GM19043 (cell line): ENCODE measurements around the gene CCR4.
A peak's percentile ranks its signal among the peaks of the same experiment; 100 is the strongest.
"Not testable (repeated sequence)": the region's sequence is repeated elsewhere in the genome, so short reads cannot be mapped to it uniquely, and the experiment has no call there.

ENCODE experiments used
- ATAC-seq: cut with Tn5 transposase; IDR thresholded peaks from one replicate; pipeline ENCODE4 v1.9.1; 2021; ENCODE audit warnings: low read depth; ENCODE audit not compliant: unreplicated experiment

CCR4 gene

DNA sequence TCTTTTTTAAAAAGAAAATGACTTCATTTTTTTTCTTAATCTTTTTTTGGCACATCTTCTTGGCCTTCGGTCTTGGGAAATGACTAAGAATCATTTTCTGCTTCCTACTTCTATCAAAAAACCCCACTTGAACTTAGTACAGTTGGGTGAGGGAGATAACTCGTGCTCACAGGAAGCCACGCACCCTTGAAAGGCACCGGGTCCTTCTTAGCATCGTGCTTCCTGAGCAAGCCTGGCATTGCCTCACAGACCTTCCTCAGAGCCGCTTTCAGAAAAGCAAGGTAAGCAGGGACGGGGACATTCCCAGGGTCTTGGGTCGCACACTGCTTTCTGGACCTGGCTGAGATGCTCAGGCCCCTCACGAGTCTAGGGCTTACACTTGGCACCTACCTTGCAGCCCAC is at the start of gene CCR4:
Gene CCR4, plus strand, starts transcription at position 235 of the 402 bp plus-strand sequence. CDS start 1,779 bp downstream, outside the sequence.
- no peak for ATAC-seq

DNA sequence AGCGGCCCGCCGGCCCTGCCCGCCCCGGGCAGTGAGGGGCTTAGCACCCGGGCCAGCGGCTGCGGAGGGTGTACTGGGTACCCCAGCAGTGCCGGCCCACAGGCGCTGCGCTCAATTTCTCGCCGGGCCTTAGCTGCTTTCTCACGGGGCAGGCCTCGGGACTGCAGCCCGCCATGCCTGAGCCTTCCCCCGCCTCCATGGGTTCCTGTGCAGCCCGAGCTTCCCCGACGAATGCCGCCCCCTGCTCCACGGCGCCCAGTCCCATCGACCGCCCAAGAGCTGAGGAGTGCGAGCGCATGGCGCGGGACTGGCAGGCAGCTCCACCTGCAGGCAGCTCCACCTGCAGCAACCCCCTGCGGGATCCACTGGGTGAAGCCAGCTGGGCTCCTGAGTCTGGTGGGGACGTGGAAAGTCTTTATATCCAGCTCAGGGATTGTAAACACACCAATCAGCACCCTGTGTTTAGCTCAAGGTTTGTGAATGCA is 48.5 kb upstream of the CCR4 start:
- not testable (repeated sequence) for ATAC-seq

DNA sequence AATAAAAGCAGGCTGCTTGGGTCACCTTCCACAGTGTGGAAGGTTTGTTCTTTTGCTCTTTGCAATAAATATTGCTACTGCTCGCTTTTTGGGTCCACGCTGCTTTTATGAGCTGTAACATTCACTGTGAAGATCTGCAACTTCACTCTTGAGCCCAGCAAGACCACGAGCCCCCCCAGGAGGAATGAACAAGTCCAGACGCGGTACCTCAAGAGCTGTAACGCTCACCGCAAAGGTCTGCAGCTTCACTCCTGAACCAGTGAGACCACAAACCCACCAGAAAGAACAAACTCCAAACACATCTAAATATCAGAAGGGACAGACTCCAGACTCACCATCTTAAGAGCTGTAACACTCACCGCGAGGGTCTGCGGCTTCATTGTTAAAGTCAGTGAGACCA is 47.5 kb upstream of the CCR4 start:
- no peak for ATAC-seq

DNA sequence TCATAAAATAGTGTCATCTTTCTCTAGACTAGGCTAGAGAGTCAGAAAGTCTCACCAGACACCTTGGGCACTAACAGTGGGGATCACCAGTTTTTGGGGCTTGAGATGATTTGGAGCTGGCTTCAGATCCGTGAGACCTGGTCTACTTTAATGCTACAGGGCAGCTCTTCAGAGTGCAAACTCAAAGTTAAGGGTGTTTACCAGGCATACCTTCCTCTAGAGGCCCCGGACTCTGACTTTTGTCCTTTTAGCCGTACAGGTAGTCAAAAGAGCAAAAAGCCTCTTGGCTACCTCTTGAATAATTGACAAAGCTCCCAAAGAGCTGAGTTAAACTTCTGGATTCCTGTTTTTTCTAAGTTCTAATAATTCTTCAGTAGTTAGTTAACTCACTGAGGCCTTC is 41.4 kb upstream of the CCR4 start:
- no peak for ATAC-seq

DNA sequence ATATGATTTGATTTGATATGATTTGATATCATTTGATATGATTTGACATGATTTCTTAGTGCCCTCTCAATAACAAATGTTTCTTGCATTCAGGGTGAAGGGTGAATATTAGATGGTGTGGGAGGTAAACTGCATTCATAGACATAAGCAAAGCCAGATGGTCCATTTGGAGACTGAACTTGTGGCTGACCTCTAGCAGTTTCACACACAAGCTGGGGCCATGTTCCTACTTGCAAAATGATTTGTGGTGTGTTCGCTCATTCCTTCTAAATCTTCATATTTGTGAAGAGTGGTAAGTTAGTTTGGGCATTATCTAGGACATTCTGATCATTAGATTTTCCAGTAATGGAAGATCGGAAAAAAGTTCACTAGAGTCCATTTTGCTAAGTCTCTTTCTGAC is 40.5 kb upstream of the CCR4 start:
- ATAC-seq = no peak

DNA sequence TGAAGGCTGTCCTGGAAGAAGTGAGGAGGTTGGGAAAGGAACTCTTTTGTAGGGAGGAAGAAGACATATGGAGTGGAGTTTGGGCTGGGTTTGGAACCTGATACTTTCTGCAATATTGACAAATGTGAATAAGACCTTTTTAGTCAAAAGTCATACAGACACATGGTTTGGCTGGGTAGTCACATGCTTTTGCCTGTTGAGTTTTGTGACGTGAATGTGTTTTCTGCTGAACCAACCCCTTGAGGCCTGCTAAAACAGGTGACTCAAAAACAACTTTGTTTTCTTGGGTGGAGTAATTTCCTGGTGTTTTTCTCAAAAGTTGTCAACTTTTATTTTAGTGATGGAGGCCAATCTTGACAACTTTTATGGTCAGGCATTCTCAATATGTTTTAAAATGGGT is 39.4 kb upstream of the CCR4 start:
- ATAC-seq = no peak

DNA sequence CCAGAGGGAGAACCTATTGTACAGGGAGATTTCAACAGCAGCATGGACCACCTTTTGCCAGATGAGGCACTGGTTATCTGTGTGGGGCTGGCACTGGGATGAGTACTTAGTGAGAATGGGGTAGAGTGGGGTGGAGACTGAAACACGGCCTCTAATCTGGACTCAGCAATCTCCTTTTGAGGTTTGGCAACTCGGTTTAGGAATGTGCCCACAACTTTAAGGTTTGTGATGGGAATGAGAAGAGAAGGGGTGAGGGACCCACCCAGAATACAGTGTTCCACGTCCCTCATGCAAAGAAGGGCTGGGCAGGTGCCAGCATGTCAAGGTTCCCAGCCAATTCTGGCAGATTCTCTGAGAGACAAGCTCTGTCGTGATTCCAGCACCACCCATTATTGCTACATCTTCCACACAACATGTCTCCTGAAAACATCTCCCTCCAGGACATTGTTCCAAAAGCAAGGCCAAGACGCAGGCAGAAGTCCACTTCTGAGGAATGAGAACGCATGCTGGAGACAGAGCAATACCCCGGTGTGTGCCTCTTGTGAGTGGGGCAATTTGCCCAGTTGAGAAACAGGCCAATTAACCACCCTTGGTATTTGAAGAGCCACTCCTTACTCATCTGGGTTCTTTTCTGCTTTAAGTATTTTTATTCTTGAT is 37.5 kb upstream of the CCR4 start:
- ATAC-seq = no peak

DNA sequence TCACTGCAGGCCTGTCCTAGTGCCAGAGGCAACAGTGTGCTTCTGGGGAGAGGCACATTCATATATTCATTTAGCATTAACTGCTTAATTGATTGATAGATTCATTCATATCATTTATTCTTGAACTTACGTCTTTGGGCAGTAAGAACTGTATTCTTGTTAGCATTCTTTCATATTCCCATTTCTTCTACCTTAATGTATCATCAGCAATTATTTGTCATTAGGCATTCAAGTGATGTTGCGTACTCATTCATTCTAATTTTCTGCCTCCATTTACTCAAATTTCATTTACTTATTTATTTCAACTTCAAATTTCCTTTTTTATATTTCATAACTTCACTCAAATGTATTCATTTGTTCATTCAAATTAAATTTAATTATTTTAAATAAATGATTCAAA is 31.5 kb upstream of the CCR4 start:
- ATAC-seq = no peak

DNA sequence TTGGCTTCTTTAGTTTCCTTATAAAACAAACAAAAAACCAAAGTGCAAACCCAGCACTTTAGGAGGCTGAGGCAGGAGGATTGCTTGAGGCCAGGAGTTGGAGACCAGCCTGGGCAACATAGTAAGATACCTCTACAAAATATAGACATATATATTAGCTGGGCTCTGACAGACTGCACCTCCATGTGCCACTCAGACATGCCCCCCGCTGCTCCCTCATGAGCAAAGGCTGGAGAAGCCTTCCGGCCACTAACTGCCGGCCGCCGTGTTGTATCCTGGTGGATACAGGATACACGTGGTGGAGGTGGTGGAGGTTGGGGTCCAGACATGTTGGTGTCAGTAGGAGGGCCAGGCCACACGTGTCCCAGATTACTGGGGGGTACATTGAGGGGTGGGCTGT is 29.4 kb upstream of the CCR4 start:
- ATAC-seq = no peak

DNA sequence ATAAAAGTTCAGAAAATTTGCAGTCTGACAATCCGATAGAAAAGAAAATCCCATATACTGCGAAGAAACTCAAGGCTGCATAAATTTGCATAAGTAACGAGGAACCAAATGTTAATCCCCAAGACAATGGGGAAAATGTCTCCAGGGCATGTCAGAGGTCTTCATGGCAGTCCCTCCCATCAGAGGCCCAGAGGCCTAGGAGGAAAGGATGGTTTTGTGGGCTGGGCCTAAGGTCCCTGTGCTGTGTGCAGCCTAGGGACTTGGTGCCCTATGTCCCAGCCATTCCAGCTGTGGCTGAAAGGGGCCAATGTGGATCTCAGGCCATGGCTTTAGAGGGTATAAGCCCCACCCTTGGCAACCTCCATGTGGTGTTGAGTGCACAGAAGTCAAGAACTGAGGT is 21.3 kb upstream of the CCR4 start:
- ATAC-seq = no peak

DNA sequence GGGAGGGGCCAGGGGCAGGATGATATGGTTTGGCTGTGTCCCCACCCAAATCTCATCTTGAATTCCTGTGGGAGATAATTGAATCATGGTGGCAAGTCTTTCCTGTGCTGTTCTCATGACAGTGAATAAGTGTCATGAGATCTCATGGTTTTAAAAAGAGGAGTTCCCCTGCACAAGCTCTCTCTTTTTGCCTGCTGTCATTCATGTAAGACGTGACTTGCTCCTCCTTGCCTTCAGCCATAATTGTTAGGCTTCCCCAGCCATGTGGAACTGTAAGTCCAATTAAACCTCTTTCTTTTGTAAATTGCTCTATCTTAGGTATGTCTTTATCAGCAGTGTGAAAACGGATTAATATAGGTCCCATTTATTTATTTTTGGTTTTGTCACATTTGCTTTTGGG is 20.2 kb upstream of the CCR4 start:
- not testable (repeated sequence) for ATAC-seq

DNA sequence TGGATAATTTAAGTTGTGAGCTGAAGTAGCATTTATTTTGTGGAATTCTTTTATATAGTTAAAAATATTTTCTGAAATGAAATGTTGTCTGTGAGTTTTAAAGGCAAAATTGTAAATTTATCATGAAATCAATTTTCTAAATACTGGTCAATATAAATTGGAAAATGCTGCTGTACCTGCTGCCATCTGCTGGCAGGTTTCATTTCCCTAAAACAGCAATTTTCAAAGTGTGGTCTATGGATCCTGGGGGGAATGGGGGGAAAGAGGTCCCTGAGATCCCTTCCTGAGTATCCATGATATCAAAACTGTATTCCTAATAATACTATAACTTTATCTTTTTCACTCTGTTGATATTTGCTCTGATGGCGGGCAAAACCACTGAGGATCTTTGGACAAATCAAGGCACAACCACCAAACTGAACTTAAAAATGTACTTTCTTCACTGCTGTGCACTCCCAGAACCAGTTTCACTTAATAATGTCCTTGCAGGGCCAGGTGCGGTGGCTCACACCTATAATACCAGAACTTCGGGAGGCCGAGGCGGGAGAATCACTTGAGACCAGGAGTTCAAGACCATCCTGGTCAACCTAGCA is 17.2 kb upstream of the CCR4 start:
- no peak for ATAC-seq

DNA sequence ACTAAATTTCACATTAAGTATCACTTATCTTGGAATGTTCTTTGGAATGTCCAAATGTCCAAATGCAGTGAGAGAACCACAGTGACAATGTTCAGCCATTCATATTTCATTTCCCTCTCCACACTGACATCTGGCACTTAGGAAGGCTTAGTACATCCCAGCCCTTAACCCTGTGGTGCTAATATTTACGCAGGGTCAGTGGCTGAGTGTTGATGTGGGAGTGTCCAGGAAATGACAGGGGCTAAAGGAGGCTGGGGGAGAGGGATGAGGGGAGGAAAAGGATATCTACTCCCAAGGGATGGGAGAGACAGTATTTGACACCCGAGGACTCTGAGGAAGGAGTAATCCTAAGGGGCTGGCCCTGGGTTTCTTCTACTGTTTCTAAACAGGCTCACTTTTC is 14.1 kb upstream of the CCR4 start:
- ATAC-seq = no peak

DNA sequence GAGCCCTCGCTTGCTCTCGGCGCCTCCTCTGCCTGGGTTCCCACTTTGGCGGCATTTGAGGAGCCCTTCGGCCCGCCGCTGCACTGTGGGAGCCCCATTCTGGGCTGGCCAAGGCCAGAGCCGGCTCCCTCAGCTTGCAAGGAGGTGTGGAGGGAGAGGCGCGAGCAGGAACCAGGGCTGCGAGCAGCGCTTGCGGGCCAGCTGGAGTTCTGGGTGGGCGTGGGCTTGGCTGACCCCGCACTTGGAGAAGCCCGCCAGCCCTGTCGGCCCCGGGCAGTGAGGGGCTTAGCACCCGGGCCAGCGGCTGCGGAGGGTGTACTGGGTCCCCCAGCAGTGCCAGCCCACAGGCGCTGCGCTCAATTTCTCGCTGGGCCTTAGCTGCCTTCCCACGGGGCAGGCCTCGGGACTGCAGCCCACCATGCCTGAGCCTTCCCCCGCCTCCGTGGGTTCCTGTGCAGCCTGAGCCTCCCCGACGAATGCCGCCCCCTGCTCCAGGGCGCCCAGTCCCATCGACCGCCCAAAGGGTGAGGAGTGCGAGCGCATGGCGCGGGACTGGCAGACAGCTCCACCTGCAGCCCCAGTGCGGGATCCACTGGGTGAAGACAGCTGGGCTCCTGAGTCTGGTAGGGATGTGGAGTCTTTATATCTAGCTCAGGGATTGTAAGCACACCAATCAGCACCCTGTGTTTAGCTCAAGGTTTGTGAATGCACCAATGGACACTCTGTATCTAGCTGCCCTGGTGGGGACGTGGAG is 11.7 kb upstream of the CCR4 start:
- not testable (repeated sequence) for ATAC-seq

DNA sequence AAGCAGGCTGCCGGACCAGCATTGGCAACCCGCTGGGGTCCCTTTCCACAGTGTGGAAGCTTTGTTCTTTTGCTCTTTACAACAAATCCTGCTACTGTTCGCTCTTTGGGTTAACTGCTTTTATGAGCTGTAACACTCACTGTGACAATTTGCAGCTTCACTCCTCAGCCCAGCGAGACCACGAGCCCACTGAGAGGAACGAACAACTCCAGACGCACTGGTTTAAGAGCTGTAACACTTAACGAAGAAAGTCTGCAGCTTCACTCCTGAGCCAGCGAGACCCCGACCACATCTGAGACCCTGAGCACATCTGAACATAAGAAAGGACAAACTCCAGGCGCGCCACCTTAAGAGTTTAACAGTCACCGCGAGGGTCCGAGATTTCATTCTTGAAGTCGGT is 10.7 kb upstream of the CCR4 start:
- ATAC-seq = no peak

DNA sequence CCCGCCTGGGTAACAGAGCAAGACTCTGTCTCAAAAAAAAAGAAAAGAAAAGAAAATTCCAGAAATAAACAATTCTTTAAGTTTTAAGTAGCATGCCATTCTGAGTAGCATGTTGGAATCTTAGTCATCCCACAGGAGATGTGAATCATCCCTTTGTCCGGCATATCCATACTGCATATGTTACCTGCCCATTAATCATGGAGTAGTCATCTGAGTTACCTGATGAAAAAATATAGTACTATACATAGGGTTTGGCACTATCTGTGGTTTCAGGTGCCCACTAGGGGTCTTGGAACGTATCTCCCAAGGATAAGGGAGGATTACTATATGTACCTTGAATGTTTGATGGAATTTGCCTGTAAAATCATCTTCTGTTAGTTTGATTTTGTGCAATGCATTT is 6.3 kb upstream of the CCR4 start:
- no peak for ATAC-seq

DNA sequence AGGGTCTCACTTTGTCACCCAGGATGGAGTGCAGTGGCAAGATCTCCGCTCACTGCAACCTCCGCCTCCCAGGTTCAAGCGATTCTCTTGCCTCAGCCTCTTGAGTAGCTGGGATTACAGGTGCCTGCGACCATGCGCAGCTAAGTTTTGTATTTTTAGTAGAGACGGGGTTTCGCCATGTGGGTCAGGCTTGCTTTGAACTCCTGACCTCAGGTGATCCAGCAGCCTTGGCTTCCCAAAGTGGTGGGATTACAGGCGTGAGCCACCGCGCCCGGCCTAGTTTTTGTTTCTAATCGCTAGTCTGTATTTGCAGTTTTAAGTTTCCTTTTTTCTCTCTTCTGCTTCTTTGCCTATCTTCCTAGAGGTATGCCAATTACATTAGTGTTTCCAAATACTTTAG is 5.8 kb upstream of the CCR4 start:
- not testable (repeated sequence) for ATAC-seq

DNA sequence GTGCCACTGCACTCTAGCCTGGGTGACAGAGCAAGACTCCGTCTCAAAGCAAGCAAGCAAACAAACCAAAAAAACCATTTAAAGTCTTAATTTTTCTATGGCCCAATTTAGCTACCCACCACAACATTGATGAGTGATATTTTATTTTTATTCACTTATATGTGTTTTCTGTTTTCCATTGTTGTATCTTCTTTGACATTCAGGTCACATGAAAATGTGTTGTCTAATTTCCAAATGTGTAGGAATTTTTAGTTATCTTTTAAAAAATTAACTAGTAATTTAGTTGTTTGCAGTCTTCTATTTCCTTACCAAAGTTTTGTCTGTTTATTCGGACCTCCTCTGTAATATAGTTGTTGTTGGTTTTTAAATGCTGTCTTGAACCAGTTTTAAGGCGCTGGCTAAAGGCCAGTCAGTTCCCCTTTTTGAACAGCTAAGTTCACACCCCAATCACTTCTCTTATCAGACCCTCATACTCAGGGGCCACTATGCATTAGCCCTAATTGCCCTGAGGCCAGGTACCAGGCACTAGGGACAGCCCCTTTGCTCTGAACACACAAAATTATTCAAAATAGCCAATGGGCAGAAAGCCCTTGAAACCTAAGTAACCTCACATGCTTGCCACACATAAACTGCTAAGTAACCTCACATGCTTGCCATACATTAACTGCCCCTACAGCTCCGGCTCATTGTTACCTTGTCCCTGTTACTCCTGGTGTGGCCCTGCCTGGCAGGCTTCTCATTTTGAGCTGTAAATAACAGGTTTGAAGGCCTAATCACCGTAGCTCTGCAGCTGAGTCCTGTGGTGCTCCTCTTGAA is 4.3 kb upstream of the CCR4 start:
- ATAC-seq = no peak

DNA sequence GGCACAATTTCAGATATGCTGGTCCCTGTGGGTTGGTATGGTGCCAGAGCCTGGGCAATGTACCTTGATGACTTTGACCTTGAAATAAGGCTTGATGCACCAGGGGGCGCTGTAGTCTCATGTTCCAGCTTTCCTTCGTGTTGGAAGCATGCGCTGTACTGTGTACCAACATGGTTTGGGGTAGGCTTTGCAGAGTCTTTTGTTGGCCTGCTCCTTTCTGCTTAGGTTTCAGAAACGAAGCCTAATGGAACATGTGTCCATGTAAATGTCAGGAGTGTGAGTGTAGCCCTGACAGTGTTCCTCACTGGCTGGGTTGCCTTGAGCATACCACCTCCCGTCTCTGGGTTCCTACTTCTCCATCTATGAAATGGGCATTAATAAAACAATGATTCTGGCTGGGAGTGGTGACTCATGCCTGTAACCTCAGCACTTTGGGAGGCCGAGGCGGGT is 3.6 kb upstream of the CCR4 start:
- peak; percentile 87 for ATAC-seq

DNA sequence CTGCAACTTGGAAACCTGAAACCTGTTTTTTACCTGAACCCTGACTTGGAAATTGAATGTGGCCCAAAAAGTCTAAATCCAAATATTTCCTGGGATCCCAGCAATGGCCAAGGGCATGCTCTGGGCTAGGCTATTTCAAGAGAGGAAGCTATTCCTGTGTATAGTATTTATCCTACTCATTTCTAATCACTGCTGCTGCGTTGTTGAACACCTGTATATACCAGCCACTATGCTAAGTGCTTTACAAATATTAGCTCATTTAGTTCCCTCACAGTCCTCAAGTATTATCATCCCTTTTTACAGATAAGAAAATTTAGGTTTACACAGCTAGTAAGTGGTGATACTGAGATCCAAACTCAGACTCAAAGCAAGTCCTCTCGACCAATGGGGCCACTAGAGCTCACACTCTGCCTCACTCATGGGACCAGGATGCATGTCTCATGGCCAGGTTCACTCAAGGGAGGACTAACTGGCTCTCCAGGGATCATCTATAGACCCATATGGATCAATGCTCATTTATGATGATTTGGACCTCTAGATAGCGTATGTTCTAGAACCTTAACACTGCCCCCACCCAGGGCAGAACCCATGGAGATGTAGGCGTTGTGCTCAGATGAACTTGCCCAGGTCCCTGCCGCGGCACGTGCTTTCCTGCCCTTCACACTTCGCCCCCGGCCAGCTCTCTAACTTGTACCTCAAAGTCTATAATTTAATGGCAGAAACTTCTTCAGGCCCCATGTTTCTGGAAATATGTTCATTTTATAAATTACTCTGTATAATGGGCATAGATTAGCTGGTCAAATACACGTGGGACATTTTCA is 2.6 kb upstream of the CCR4 start:
- no peak for ATAC-seq
